CD14-positive monocyte (primary cell): ENCODE measurements around the gene CYBRD1. TPM values are rescaled to one million over a fixed set of nuclear protein-coding genes. Genes with fewer than 3 reads are reported as not detected.

Source experiments
- DNase-seq, 3 donors: peaks; one replicate each; pipeline ENCODE4 v3.0.0-alpha.2; 2011 to 2022
- H2AFZ ChIP-seq: 2 replicates; pipeline ENCODE4 v1.6.0; 2012; ENCODE audit warnings: mild to moderate bottlenecking, low read depth, low read length, inconsistent platforms; ENCODE audit not compliant: insufficient read depth, poor library complexity, severe bottlenecking
- H3K27ac ChIP-seq, 2 donors: 1 replicate in 1 of 2; 2 replicates in 1 of 2; pipeline ENCODE4 v1.5.1; 2012 to 2013; ENCODE audit warnings: low read length in 2 of 2, control low read depth in 1 of 2, inconsistent platforms in 1 of 2, low read depth in 1 of 2, mild to moderate bottlenecking in 1 of 2
- H3K27me3 ChIP-seq, 2 donors: one replicate each; pipeline versions ENCODE4 v1.6.0 to v1.6.1; 2011 to 2013; ENCODE audit warnings: low read length in 2 of 2; ENCODE audit not compliant: control insufficient read depth in 2 of 2, insufficient read depth in 2 of 2
- H3K36me3 ChIP-seq, 2 donors: replicated peaks in 1 of 2; 1 replicate in 1 of 2; 2 replicates in 1 of 2; pipeline versions ENCODE4 v1.5.1 to v1.6.1; 2012 to 2013; ENCODE audit warnings: low read length in 2 of 2, control low read depth in 1 of 2, inconsistent platforms in 1 of 2, mild to moderate bottlenecking in 1 of 2; ENCODE audit not compliant: insufficient read depth in 2 of 2, control insufficient read depth in 1 of 2
- H3K4me1 ChIP-seq, 2 donors: 1 replicate in 1 of 2; 2 replicates in 1 of 2; pipeline versions ENCODE4 v1.5.1 to v1.6.1; 2012 to 2013; ENCODE audit warnings: low read length in 2 of 2, control low read depth in 1 of 2, inconsistent platforms in 1 of 2, mild to moderate bottlenecking in 1 of 2, moderate library complexity in 1 of 2; ENCODE audit not compliant: insufficient read depth in 2 of 2, control insufficient read depth in 1 of 2
- H3K4me2 ChIP-seq: replicated peaks from 2 replicates; pipeline ENCODE3; 2012; ENCODE audit warnings: low read length, moderate library complexity, mild to moderate bottlenecking; ENCODE audit not compliant: poor library complexity, severe bottlenecking; ENCODE audit errors: extremely low read depth
- H3K4me3 ChIP-seq, 3 experiments: fragments of 200-600 bp in 1 of 3; sonication (generic) in 1 of 3; replicated peaks in 1 of 3; 1 replicate in 2 of 3; 2 replicates in 1 of 3; pipeline ENCODE4 v1.5.1; 2011 to 2013; ENCODE audit warnings: low read length in 3 of 3, mild to moderate bottlenecking in 3 of 3, control low read depth in 2 of 3, low read depth in 2 of 3, inconsistent platforms in 1 of 3, moderate library complexity in 1 of 3
- H3K79me2 ChIP-seq: 2 replicates; pipeline ENCODE4 v1.6.0; 2012; ENCODE audit warnings: mild to moderate bottlenecking, control low read depth, inconsistent platforms, low read length, moderate library complexity; ENCODE audit not compliant: insufficient read depth
- H3K9ac ChIP-seq: 2 replicates; pipeline ENCODE4 v1.6.0; 2017; ENCODE audit warnings: low read length, mild to moderate bottlenecking; ENCODE audit not compliant: insufficient read depth, poor library complexity, severe bottlenecking
- H3K9me3 ChIP-seq, 2 donors: replicated peaks in 1 of 2; 1 replicate in 1 of 2; 2 replicates in 1 of 2; pipeline versions ENCODE4 v1.5.1 to v1.6.1; 2012 to 2013; ENCODE audit warnings: low read length in 2 of 2, control low read depth in 1 of 2; ENCODE audit not compliant: control insufficient read depth in 1 of 2, insufficient read depth in 1 of 2
- H4K20me1 ChIP-seq: 2 replicates; pipeline ENCODE4 v1.6.0; 2012; ENCODE audit warnings: mild to moderate bottlenecking, low read length, control low read depth, moderate library complexity; ENCODE audit not compliant: insufficient read depth
- H3K27ac Mint-ChIP-seq, 7 donors: one replicate each; pipeline ENCODE4 v1.8.0; 2020; ENCODE audit warnings: mild to moderate bottlenecking in 7 of 7, mixed read lengths in 7 of 7, moderate library complexity in 6 of 7, inconsistent platforms in 2 of 7
- H3K27me3 Mint-ChIP-seq, 3 donors: one replicate each; pipeline ENCODE4 v1.8.0; 2021 to 2022; ENCODE audit warnings: low read depth in 3 of 3, mild to moderate bottlenecking in 3 of 3, mixed read lengths in 3 of 3, moderate library complexity in 3 of 3, inconsistent platforms in 1 of 3
- H3K36me3 Mint-ChIP-seq, 2 donors: one replicate each; pipeline ENCODE4 v1.8.0; 2020; ENCODE audit warnings: mixed read lengths in 2 of 2, inconsistent platforms in 1 of 2, mild to moderate bottlenecking in 1 of 2
- H3K4me1 Mint-ChIP-seq: one replicate; pipeline ENCODE4 v1.8.0; 2020; ENCODE audit warnings: mild to moderate bottlenecking, mixed read lengths
- H3K4me3 Mint-ChIP-seq, 2 donors: one replicate each; pipeline ENCODE4 v1.8.0; 2020; ENCODE audit warnings: mild to moderate bottlenecking in 2 of 2, mixed read lengths in 2 of 2, moderate library complexity in 1 of 2
- H3K9me3 Mint-ChIP-seq, 7 donors: one replicate each; pipeline ENCODE4 v1.8.0; 2020 to 2022; ENCODE audit warnings: mixed read lengths in 7 of 7, mild to moderate bottlenecking in 6 of 7, moderate library complexity in 6 of 7, inconsistent platforms in 2 of 7
- WGBS: methylation state at CpG from one replicate; pipeline ENCODE4 v1.1.5; 2013; ENCODE audit warnings: missing lambda C conversion rate; ENCODE audit not compliant: insufficient coverage; 5-methylcytosine and 5-hydroxymethylcytosine counted together
- intact Hi-C, 2 donors: fragments of 100-400 bp; cut with micrococcal nuclease; formaldehyde crosslinking; loops; one replicate each; pipeline versions ENCODE4 v1.15.0 to v1.15.1; 2023
- polyA plus RNA-seq, 3 donors: library from polyadenylated mRNA; depleted of rRNA in 1 of 3; unstranded in 2 of 3; stranded (reverse) in 1 of 3; fragments of 300-500 nt in 2 of 3; fragments of >200 nt in 1 of 3; fragmentation: Illumina TruSeq in 2 of 3; gene quantifications; 1 replicate in 2 of 3; 2 replicates in 1 of 3; pipeline ENCODE4 v1.2.3, GENCODE V29; 2012 to 2021
- TF ChIP-seq, protein P1 (sequence below): fragments of 200-600 bp; IDR thresholded peaks from one replicate; pipeline ENCODE4 v1.8.0; 2022; ENCODE audit warnings: antibody characterized with exemption, mild to moderate bottlenecking

CYBRD1 gene
- polyA plus RNA-seq, 3 donors = 21.7 to 61.0 (median 47.3) TPM

DNA sequence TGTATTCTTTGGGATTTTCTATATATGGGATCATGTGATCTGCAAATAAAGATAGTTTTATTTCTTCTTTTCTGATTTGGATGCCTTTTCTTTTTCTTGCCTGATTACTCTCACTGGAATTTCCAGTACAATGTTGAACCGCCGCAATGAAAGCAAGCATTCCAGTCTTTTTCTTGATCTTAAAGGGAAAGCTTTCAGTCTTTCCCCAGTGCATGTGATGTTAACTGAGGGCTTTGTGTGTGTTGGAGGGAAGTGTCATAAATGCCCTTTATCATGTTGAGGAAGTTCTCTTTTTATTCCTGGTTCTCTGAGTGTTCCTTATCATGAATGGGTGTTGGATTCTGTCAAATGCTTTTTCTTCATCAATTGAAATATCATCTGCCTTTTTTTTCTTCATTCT, 16.9 kb upstream of the CYBRD1 start:
- no peak overlapping the region for H3K4me3 Mint-ChIP-seq
- H3K9me3 Mint-ChIP-seq = no peaks in the 10 kb centered on the region
- intact Hi-C loops = no loop called here
- H3K27me3 Mint-ChIP-seq = peaks cover 0 to 2% (median 2%) of the 10 kb centered on the region in 3 donors
- DNase-seq = no peak
- Histone ChIP-seq H3K4me1 (no peaks in the 10 kb centered on the region), H3K9ac (no peak overlapping the region), H3K4me3 (no peak overlapping the region), H3K27me3 (no peaks in the 10 kb centered on the region), H3K9me3 (no peaks in the 10 kb centered on the region), H3K27ac (no peak overlapping the region), H2AFZ (no peak overlapping the region), H4K20me1 (no peaks in the 10 kb centered on the region), H3K79me2 (no peaks in the 10 kb centered on the region), H3K36me3 (no peaks in the 10 kb centered on the region), H3K4me2 (no peak overlapping the region)
- TF ChIP-seq, protein P1, sequence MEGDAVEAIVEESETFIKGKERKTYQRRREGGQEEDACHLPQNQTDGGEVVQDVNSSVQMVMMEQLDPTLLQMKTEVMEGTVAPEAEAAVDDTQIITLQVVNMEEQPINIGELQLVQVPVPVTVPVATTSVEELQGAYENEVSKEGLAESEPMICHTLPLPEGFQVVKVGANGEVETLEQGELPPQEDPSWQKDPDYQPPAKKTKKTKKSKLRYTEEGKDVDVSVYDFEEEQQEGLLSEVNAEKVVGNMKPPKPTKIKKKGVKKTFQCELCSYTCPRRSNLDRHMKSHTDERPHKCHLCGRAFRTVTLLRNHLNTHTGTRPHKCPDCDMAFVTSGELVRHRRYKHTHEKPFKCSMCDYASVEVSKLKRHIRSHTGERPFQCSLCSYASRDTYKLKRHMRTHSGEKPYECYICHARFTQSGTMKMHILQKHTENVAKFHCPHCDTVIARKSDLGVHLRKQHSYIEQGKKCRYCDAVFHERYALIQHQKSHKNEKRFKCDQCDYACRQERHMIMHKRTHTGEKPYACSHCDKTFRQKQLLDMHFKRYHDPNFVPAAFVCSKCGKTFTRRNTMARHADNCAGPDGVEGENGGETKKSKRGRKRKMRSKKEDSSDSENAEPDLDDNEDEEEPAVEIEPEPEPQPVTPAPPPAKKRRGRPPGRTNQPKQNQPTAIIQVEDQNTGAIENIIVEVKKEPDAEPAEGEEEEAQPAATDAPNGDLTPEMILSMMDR = no peak
- H3K36me3 Mint-ChIP-seq = no peaks in the 10 kb centered on the region
- H3K4me1 Mint-ChIP-seq = peaks cover 2% of the 10 kb centered on the region
- no CpG with 5 or more reads among the region's 2 CpGs for WGBS
- no peak overlapping the region for H3K27ac Mint-ChIP-seq

DNA sequence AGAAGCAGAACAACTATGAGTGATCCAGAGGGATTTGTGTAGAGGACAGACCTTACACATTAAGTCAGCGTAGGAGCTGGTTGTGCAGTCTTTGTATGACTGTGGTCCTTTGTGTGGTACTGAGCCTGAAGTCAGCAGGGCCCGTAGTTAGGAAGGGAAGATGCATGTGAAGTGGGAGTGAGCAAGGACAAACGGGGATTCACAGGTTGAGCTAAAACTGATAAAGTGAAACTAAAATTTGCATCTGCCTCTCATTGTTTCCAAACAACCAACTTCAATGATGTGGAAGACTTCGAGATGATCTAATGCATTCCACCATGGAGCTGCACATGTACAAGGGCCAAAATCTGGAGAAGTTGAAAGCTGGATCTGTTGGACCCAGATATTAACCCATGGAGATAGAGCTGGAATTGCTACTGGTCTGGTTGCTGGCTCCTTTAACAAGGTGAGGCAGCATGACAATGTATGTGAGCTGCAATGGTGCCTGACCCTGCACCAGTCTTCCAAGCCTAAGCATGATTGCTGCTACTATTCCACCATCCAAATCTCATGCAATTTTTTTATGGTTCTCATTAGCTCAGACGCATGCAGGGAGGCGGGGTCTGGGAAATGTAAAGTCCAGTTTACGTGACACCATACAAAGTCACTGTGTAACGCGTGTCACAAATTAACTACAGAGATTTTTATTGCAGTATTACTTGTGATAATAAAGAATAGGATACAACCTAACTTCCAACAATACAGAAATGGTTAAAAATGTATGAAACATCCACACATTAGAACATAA, 12.1 kb upstream of the CYBRD1 start:
- WGBS = 67% methylated on average over 3 of the region's 9 CpGs
- Mint-ChIP-seq H3K4me3 (no peak overlapping the region), H3K9me3 (peaks cover 0 to 2% (median 0%) of the 10 kb centered on the region in 7 donors), H3K36me3 (no peaks in the 10 kb centered on the region), H3K27me3 (peaks cover 0 to under 1% (median 0%) of the 10 kb centered on the region in 3 donors), H3K27ac (no peak overlapping the region), H3K4me1 (peaks cover 27% of the 10 kb centered on the region)
- Histone ChIP-seq H3K4me1 (peaks cover 21 to 27% of the 10 kb centered on the region in 2 donors), H3K4me2 (no peak overlapping the region), H2AFZ (no peak overlapping the region), H3K9ac (no peak overlapping the region), H3K36me3 (no peaks in the 10 kb centered on the region), H3K4me3 (no peak overlapping the region), H4K20me1 (no peaks in the 10 kb centered on the region), H3K79me2 (no peaks in the 10 kb centered on the region), H3K27ac (no peak overlapping the region), H3K27me3 (no peaks in the 10 kb centered on the region), H3K9me3 (no peaks in the 10 kb centered on the region)
- intact Hi-C loops = no loop called here
- DNase-seq = no peak
- TF ChIP-seq, protein P1 = no peak
